ENCODE measurements around the gene SMIM12. TPM values are rescaled to one million over a fixed set of nuclear protein-coding genes. Genes with fewer than 3 reads are reported as not detected.
"Not testable (repeated sequence)": the region's sequence is repeated elsewhere in the genome, so short reads cannot be mapped to it uniquely, and the experiment has no call there.

SMIM12 gene
- total RNA-seq, 3 donors from 2014 or later: 73.8 to 75.7 (median 73.8) TPM

DNA sequence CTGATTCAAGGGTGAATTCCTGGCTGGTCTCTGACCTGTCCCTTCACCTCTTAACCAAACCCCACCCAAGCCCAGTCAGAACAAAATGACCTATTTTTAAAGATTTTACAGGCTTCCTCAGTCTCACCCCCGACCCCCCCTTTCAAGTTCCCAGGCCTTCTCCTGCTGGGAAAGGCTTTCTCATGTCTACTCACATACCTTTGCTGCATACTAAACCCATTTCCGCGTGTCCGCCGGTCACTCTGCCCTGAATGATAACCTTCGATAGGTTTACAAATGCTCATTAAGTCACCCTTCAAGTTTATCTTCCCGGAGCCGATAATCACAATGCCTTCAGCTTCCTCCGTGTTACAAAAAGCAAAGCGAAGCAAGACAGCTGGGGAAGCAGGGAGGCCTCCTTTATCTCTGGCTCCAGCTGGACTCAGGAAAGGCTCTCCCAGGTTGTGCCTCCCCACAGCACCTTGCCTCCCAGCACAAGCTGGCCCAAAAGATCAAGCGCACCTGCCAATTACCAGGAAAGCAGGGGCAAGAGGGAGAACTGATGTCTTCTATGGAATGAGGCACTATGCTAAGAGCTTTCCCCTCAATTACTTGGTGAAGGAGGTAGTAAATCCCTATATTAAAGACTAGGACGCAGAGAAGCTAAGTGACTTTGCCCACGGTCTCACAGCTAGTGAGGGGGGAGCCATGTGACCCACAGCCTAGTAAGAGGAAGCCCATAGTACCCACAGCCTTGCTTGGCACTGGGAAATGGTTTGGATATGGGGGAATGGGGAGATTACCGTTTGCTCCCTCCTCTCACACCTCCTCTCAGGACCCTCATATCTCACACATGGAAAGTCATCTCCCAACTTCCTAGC, 15.9 kb downstream of the SMIM12 start:
- ATAC-seq: no peak
- no peaks in the 10 kb centered on the region for H3K27me3 Mint-ChIP-seq (ENCODE audit: low read depth)
- peaks cover 11% of the 10 kb centered on the region for H3K4me1 Mint-ChIP-seq (ENCODE audit: low read depth)
- no peak overlapping the region for H3K4me3 Mint-ChIP-seq
- peaks cover 3% of the 10 kb centered on the region for H3K36me3 Mint-ChIP-seq (ENCODE audit: insufficient read depth)
- H3K9me3 Mint-ChIP-seq: no peaks in the 10 kb centered on the region
- no peak for DNase-seq

GRCh38 chr1:34842952-34843371, 16.6 kb downstream of the SMIM12 start:
- H3K36me3 Mint-ChIP-seq (ENCODE audit: insufficient read depth): no peaks in the 10 kb centered on the region
- H3K4me1 Mint-ChIP-seq (ENCODE audit: low read depth): peaks cover 11% of the 10 kb centered on the region
- ATAC-seq (no peak), DNase-seq (no peak)
- no peaks in the 10 kb centered on the region for H3K27me3 Mint-ChIP-seq (ENCODE audit: low read depth)
- H3K9me3 Mint-ChIP-seq: no peaks in the 10 kb centered on the region
- H3K4me3 Mint-ChIP-seq: no peak overlapping the region

DNA sequence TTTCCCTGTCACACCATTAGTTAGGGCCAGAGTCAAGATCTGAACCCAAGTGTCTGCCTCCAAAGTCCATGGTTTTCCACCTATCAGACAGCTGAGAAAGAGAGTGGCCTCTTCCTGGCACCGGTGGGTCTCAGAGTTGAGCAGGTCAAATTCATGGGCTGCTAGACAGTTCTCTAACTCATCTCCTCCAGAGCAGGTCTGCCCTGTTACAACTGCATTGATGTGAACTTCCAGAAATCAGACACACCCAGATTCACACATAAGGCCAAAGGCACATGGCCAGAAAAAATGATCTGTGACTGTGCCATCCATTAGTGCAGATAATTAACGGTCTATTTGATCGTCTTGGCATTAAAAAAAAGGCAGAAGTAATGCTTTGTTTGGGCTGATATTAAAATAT, 17.5 kb downstream of the SMIM12 start:
- DNase-seq (no peak), ATAC-seq (no peak)
- no peaks in the 10 kb centered on the region for H3K27me3 Mint-ChIP-seq (ENCODE audit: low read depth)
- H3K9me3 Mint-ChIP-seq: no peaks in the 10 kb centered on the region
- H3K4me1 Mint-ChIP-seq (ENCODE audit: low read depth): peaks cover 11% of the 10 kb centered on the region
- H3K4me3 Mint-ChIP-seq: no peak overlapping the region
- H3K36me3 Mint-ChIP-seq (ENCODE audit: insufficient read depth): no peaks in the 10 kb centered on the region

GRCh38 chr1:34840426-34840825, 19.1 kb downstream of the SMIM12 start:
- no peaks in the 10 kb centered on the region for H3K27me3 Mint-ChIP-seq (ENCODE audit: low read depth)
- ATAC-seq: no peak
- no peaks in the 10 kb centered on the region for H3K36me3 Mint-ChIP-seq (ENCODE audit: insufficient read depth)
- H3K4me1 Mint-ChIP-seq (ENCODE audit: low read depth): peaks cover 11% of the 10 kb centered on the region
- H3K4me3 Mint-ChIP-seq: no peak overlapping the region
- no peak for DNase-seq
- H3K9me3 Mint-ChIP-seq: no peaks in the 10 kb centered on the region

GRCh38 chr1:34839526-34840305, 19.8 kb downstream of the SMIM12 start:
- DNase-seq (no peak), ATAC-seq (no peak)
- Mint-ChIP-seq H3K4me1 (ENCODE audit: low read depth) (peaks cover 11% of the 10 kb centered on the region), H3K27me3 (ENCODE audit: low read depth) (no peaks in the 10 kb centered on the region), H3K4me3 (no peak overlapping the region), H3K9me3 (no peaks in the 10 kb centered on the region), H3K36me3 (ENCODE audit: insufficient read depth) (no peaks in the 10 kb centered on the region)

GRCh38 chr1:34833711-34834110, 25.8 kb downstream of the SMIM12 start:
- DNase-seq (no peak), ATAC-seq (no peak)
- no peaks in the 10 kb centered on the region for H3K4me1 Mint-ChIP-seq (ENCODE audit: low read depth)
- peaks cover 5% of the 10 kb centered on the region for H3K36me3 Mint-ChIP-seq (ENCODE audit: insufficient read depth)
- no peaks in the 10 kb centered on the region for H3K9me3 Mint-ChIP-seq
- no peak overlapping the region for H3K4me3 Mint-ChIP-seq
- H3K27me3 Mint-ChIP-seq (ENCODE audit: low read depth): no peaks in the 10 kb centered on the region

- DNase-seq (no peak), ATAC-seq (no peak)
- H3K36me3 Mint-ChIP-seq (ENCODE audit: insufficient read depth): peaks cover 5% of the 10 kb centered on the region
- H3K4me3 Mint-ChIP-seq: no peak overlapping the region
- no peaks in the 10 kb centered on the region for H3K4me1 Mint-ChIP-seq (ENCODE audit: low read depth)
- H3K9me3 Mint-ChIP-seq: no peaks in the 10 kb centered on the region
- H3K27me3 Mint-ChIP-seq (ENCODE audit: low read depth): no peaks in the 10 kb centered on the region
These were observed 27.8 kb downstream of the SMIM12 start for GRCh38 chr1:34831721-34832246.

DNA sequence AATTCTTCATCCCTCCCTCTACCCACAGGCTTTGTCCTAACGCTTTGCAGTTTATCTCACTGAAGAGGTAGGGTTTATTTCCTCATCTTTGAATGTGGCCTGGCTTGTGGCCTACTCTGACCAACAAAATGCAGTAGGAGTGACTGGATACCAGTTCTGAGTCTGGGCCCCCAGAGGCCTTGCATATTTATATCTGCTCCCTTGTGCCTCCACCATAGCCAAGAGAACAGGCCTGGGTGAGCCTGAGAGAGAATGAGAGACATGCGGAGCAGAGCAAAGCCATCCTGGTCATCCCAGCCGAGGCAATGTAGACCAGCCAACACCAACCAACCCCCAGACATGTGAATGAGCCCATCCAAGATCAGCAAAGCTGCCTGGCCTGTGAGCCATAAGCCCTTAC, 30.3 kb downstream of the SMIM12 start:
- no peaks in the 10 kb centered on the region for H3K4me1 Mint-ChIP-seq (ENCODE audit: low read depth)
- H3K36me3 Mint-ChIP-seq (ENCODE audit: insufficient read depth): peaks cover 5% of the 10 kb centered on the region
- H3K4me3 Mint-ChIP-seq: no peak overlapping the region
- no peak for DNase-seq
- H3K27me3 Mint-ChIP-seq (ENCODE audit: low read depth): no peaks in the 10 kb centered on the region
- no peak for ATAC-seq
- no peaks in the 10 kb centered on the region for H3K9me3 Mint-ChIP-seq

GRCh38 chr1:34828611-34829010, 30.9 kb downstream of the SMIM12 start:
- DNase-seq (no peak), ATAC-seq (no peak)
- peaks cover 3% of the 10 kb centered on the region for H3K9me3 Mint-ChIP-seq
- no peaks in the 10 kb centered on the region for H3K27me3 Mint-ChIP-seq (ENCODE audit: low read depth)
- H3K36me3 Mint-ChIP-seq (ENCODE audit: insufficient read depth): peaks cover 8% of the 10 kb centered on the region
- no peak overlapping the region for H3K4me3 Mint-ChIP-seq
- H3K4me1 Mint-ChIP-seq (ENCODE audit: low read depth): no peaks in the 10 kb centered on the region

DNA sequence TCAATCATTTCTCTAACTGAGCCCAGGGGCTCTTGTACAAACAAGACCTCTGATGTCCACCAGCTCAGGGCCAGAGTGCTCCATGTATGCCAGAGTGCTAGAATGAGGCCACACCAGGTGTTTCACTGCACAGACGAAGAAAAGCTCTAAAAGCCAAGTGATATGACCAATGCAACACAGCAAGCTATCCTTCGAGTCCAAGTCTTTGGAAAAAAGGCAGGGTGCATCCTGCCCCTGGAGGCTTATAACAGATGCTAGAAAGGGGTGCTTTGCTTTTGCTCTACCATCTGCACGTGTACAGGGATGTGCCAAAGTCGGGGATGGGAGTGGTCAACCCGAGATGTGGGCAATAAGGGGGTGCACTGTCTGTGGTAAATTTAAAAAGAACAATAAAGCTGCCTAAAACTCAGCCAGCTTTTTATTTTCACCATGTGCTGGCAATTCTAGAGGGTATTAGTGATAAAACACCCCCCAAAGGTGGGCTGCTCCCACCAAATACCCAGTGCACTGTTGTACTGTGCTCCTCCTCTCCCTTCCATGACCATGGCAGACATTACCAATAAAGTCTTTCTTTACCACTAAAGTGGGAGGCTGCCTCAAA, 32.1 kb downstream of the SMIM12 start:
- Mint-ChIP-seq H3K27me3 (ENCODE audit: low read depth) (no peaks in the 10 kb centered on the region), H3K4me1 (ENCODE audit: low read depth) (no peaks in the 10 kb centered on the region), H3K36me3 (ENCODE audit: insufficient read depth) (peaks cover 3% of the 10 kb centered on the region), H3K9me3 (peaks cover 3% of the 10 kb centered on the region), H3K4me3 (no peak overlapping the region)
- ATAC-seq: no peak
- DNase-seq: no peak

DNA sequence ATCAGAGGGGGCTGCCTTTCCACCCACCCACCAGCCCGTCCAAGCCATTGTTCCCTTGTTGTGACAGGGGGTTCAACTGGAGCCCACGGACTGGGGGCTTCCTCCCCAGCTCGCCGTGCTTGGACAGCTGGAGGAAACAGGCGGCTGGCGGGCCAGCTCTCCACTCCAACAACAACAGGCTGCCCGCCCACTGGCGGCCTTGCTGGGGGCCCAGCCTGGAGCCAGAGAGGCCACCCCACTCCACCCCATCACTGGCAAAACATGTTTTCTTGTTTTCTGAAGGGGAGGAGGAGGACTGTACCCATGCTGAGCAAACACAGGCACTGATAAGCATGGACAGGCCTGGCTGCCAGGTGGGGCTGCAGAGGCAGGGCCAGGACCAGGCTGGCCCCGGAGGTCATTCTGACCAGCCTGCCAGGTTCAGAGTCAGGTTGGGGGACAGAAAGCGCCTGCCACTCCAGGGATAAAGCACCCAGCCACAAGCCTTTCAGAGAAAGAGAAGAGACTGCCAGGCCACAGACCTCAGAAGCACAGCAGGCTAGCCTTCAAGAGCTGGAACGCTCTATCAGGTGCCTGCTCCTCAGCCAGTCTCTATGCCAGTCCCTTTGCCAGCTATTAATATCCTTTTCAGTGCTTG, 34.0 kb downstream of the SMIM12 start:
- H3K27me3 Mint-ChIP-seq (ENCODE audit: low read depth): no peaks in the 10 kb centered on the region
- no peaks in the 10 kb centered on the region for H3K4me1 Mint-ChIP-seq (ENCODE audit: low read depth)
- DNase-seq (no peak), ATAC-seq (no peak)
- no peak overlapping the region for H3K4me3 Mint-ChIP-seq
- peaks cover 3% of the 10 kb centered on the region for H3K36me3 Mint-ChIP-seq (ENCODE audit: insufficient read depth)
- H3K9me3 Mint-ChIP-seq: peaks cover 3% of the 10 kb centered on the region

GRCh38 chr1:34824817-34825454, 34.6 kb downstream of the SMIM12 start:
- H3K4me3 Mint-ChIP-seq: no peak overlapping the region
- peaks cover 3% of the 10 kb centered on the region for H3K36me3 Mint-ChIP-seq (ENCODE audit: insufficient read depth)
- no peaks in the 10 kb centered on the region for H3K4me1 Mint-ChIP-seq (ENCODE audit: low read depth)
- DNase-seq (no peak), ATAC-seq (no peak)
- H3K27me3 Mint-ChIP-seq (ENCODE audit: low read depth): no peaks in the 10 kb centered on the region
- peaks cover 3% of the 10 kb centered on the region for H3K9me3 Mint-ChIP-seq

DNA sequence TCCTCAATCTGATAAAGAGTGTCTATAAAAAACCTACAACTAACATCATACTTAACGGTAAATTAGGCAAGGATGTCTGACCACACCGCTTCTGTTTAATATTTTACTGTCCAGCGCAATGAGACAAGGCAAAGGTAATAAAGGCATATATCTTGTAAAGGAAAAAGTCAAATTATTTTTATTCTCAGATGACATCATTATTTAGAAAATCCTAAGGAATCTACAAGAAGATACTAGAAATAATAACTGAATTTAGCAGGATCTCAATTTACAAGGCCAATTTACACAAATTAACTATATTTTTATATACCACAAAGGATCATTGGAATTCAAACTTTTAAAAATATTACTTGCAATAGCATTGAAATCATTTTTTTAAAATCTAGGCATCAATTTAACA, 37.3 kb downstream of the SMIM12 start:
- no peaks in the 10 kb centered on the region for H3K4me1 Mint-ChIP-seq (ENCODE audit: low read depth)
- ATAC-seq: no peak
- H3K9me3 Mint-ChIP-seq: peaks cover 3% of the 10 kb centered on the region
- no peaks in the 10 kb centered on the region for H3K27me3 Mint-ChIP-seq (ENCODE audit: low read depth)
- no peak overlapping the region for H3K4me3 Mint-ChIP-seq
- DNase-seq: no peak
- peaks cover 5% of the 10 kb centered on the region for H3K36me3 Mint-ChIP-seq (ENCODE audit: insufficient read depth)

GRCh38 chr1:34818862-34819261, 40.7 kb downstream of the SMIM12 start:
- H3K27me3 Mint-ChIP-seq (ENCODE audit: low read depth); H3K36me3 Mint-ChIP-seq (ENCODE audit: insufficient read depth); H3K9me3 Mint-ChIP-seq; ATAC-seq; DNase-seq; H3K4me1 Mint-ChIP-seq (ENCODE audit: low read depth); H3K4me3 Mint-ChIP-seq: not testable (repeated sequence)
